H1 (cell line): ENCODE results near the gene WDR64. TPM values are rescaled to one million over a fixed set of nuclear protein-coding genes. Genes with fewer than 3 reads are reported as not detected.

Experiments used
- CTCF ChIA-PET: fragments of 300-600 bp; sonication (Branson Sonifier 250); formaldehyde crosslinking; loops from one replicate; lab custom pipeline; 2021; ENCODE audit not compliant: partially characterized antibody; lab: Charles Lee
- POLR2A ChIA-PET: fragments of 300-600 bp; sonication (Branson Sonifier 250); formaldehyde crosslinking; loops from one replicate; lab custom pipeline; 2021; ENCODE audit warnings: inconsistent platforms; ENCODE audit not compliant: partially characterized antibody; lab: Charles Lee
- DNase-seq, 2 experiments: peaks; one replicate each; pipeline versions ENCODE4 v3.0.0 to v3.0.0-alpha.2; 2010 to 2022; ENCODE audit warnings: low spot score in 2 of 2, low read depth in 1 of 2, mixed read lengths in 1 of 2
- FAIRE-seq: peaks from 2 replicates; lab custom pipeline; 2011; peaks lifted over from hg19 to GRCh38; lab: Jason Lieb, UNC
- H2AFZ ChIP-seq: 2 replicates; pipeline ENCODE4 v1.8.1; 2012; ENCODE audit warnings: low read length, inconsistent platforms
- H2AK5ac ChIP-seq: 2 replicates; pipeline ENCODE4 v1.6.1; 2013; ENCODE audit warnings: low read depth, low read length
- H2BK120ac ChIP-seq: replicated peaks from 2 replicates; pipeline ENCODE3; 2013; ENCODE audit warnings: low read depth, low read length, inconsistent platforms
- H2BK12ac ChIP-seq: 2 replicates; pipeline ENCODE4 v1.6.1; 2013; ENCODE audit warnings: low read depth, low read length
- H2BK15ac ChIP-seq: 2 replicates; pipeline ENCODE4 v1.6.1; 2013; ENCODE audit warnings: low read length
- H2BK20ac ChIP-seq: 2 replicates; pipeline ENCODE4 v1.6.1; 2013; ENCODE audit warnings: low read length
- H2BK5ac ChIP-seq: 2 replicates; pipeline ENCODE4 v1.6.1; 2013; ENCODE audit warnings: low read depth, low read length
- H3K14ac ChIP-seq: 2 replicates; pipeline ENCODE4 v1.6.1; 2013; ENCODE audit warnings: inconsistent platforms; ENCODE audit not compliant: insufficient read length
- H3K18ac ChIP-seq: 2 replicates; pipeline ENCODE4 v1.6.1; 2013; ENCODE audit warnings: low read length; ENCODE audit errors: extremely low read depth
- H3K23ac ChIP-seq: 2 replicates; pipeline ENCODE4 v1.6.1; 2013; ENCODE audit warnings: inconsistent platforms; ENCODE audit not compliant: insufficient read length
- H3K23me2 ChIP-seq: 2 replicates; pipeline ENCODE4 v1.6.1; 2013; ENCODE audit warnings: low read depth, low read length
- H3K27ac ChIP-seq: 2 replicates; pipeline ENCODE4 v1.6.1; 2011; ENCODE audit warnings: low read depth, low read length, inconsistent platforms
- H3K27me3 ChIP-seq, 4 experiments: replicated peaks in 1 of 4; 1 replicate in 1 of 4; 2 replicates in 3 of 4; pipeline versions ENCODE4 v1.6.1 to v1.8.1; 2011 to 2013; ENCODE audit warnings: low read length in 3 of 4, mild to moderate bottlenecking in 3 of 4, inconsistent platforms in 2 of 4, mixed read lengths in 2 of 4, moderate library complexity in 1 of 4; ENCODE audit not compliant: control insufficient read depth in 3 of 4, insufficient read depth in 3 of 4; ENCODE audit errors: extremely low read depth in 1 of 4
- H3K36me3 ChIP-seq, 4 experiments: 2 replicates each; pipeline versions ENCODE4 v1.6.1 to v1.8.1; 2011 to 2013; ENCODE audit warnings: mild to moderate bottlenecking in 4 of 4, low read length in 3 of 4, moderate library complexity in 2 of 4, control low read depth in 1 of 4, inconsistent platforms in 1 of 4; ENCODE audit not compliant: insufficient read depth in 4 of 4, control insufficient read depth in 2 of 4
- H3K4ac ChIP-seq: replicated peaks from 2 replicates; pipeline ENCODE3; 2013; ENCODE audit warnings: low read length, low read depth, mixed read lengths, inconsistent platforms; ENCODE audit not compliant: insufficient read length
- H3K4me1 ChIP-seq, 4 experiments: replicated peaks in 1 of 4; 1 replicate in 1 of 4; 2 replicates in 3 of 4; pipeline versions ENCODE4 v1.6.1 to v1.8.1; 2011 to 2013; ENCODE audit warnings: low read length in 3 of 4, inconsistent platforms in 2 of 4, mixed read lengths in 1 of 4; ENCODE audit not compliant: insufficient read depth in 4 of 4, control insufficient read depth in 3 of 4
- H3K4me2 ChIP-seq, 2 experiments: 2 replicates each; pipeline versions ENCODE4 v1.6.1 to v1.8.1; 2011 to 2013; ENCODE audit warnings: low read depth in 2 of 2, low read length in 2 of 2, control low read depth in 1 of 2, inconsistent platforms in 1 of 2, mild to moderate bottlenecking in 1 of 2; ENCODE audit not compliant: insufficient read depth in 1 of 2
- H3K4me3 ChIP-seq, 4 experiments: fragments of 200-600, 300-600 bp in 1 of 4; sonication (generic), shearing (Covaris generic), sonication (Bioruptor Twin) in 1 of 4; 2 replicates each; pipeline versions ENCODE4 v1.5.1 to v1.8.1; 2011 to 2016; ENCODE audit warnings: low read length in 4 of 4, low read depth in 3 of 4, control low read depth in 2 of 4, inconsistent platforms in 2 of 4, mild to moderate bottlenecking in 2 of 4, mixed read lengths in 1 of 4, moderate library complexity in 1 of 4; ENCODE audit not compliant: insufficient read depth in 2 of 4; ENCODE audit errors: extremely low read depth in 1 of 4
- H3K56ac ChIP-seq: replicated peaks from 2 replicates; pipeline ENCODE3; 2013; ENCODE audit warnings: low read depth, mild to moderate bottlenecking, mixed read lengths, low read length, inconsistent platforms; ENCODE audit not compliant: insufficient read length
- H3K79me1 ChIP-seq: 2 replicates; pipeline ENCODE4 v1.6.1; 2013; ENCODE audit warnings: low read depth, low read length, control low read depth
- H3K79me2 ChIP-seq, 2 experiments: 2 replicates each; pipeline versions ENCODE4 v1.6.1 to v1.8.1; 2012 to 2013; ENCODE audit warnings: low read length in 2 of 2, mild to moderate bottlenecking in 2 of 2, inconsistent platforms in 1 of 2; ENCODE audit not compliant: insufficient read depth in 2 of 2, control insufficient read depth in 1 of 2
- H3K9ac ChIP-seq, 4 experiments: replicated peaks in 1 of 4; 1 replicate in 1 of 4; 2 replicates in 3 of 4; pipeline versions ENCODE4 v1.6.1 to v1.8.1; 2011 to 2013; ENCODE audit warnings: low read depth in 3 of 4, low read length in 3 of 4, control low read depth in 2 of 4, mild to moderate bottlenecking in 2 of 4, moderate library complexity in 2 of 4, inconsistent platforms in 1 of 4; ENCODE audit errors: extremely low read depth in 1 of 4
- H3K9me3 ChIP-seq, 2 experiments: 2 replicates each; pipeline versions ENCODE4 v1.6.1 to v1.8.1; 2012 to 2013; ENCODE audit warnings: mild to moderate bottlenecking in 2 of 2, moderate library complexity in 2 of 2, control low read depth in 1 of 2, inconsistent platforms in 1 of 2, low read depth in 1 of 2, low read length in 1 of 2, mixed read lengths in 1 of 2; ENCODE audit not compliant: insufficient read depth in 2 of 2
- H4K20me1 ChIP-seq, 2 experiments: replicated peaks in 1 of 2; 2 replicates each; pipeline versions ENCODE3 to v1.8.1; 2011 to 2013; ENCODE audit warnings: inconsistent platforms in 2 of 2, low read length in 2 of 2, mild to moderate bottlenecking in 1 of 2; ENCODE audit not compliant: insufficient read depth in 2 of 2, control insufficient read depth in 1 of 2
- H4K5ac ChIP-seq: 2 replicates; pipeline ENCODE4 v1.6.1; 2013; ENCODE audit warnings: low read length, low read depth, mixed read lengths, inconsistent platforms; ENCODE audit not compliant: insufficient read length
- H4K8ac ChIP-seq: 2 replicates; pipeline ENCODE4 v1.8.0; 2013; ENCODE audit warnings: mild to moderate bottlenecking, moderate library complexity, low read length, inconsistent platforms; ENCODE audit not compliant: insufficient read depth; ENCODE audit errors: extremely low read depth
- H4K91ac ChIP-seq: replicated peaks from 2 replicates; pipeline ENCODE3; 2013; ENCODE audit warnings: low read length, mixed read lengths, inconsistent platforms; ENCODE audit not compliant: insufficient read length
- EGR1 ChIP-seq: IDR thresholded peaks from 2 replicates; pipeline ENCODE4 v1.6.1; 2011; ENCODE audit warnings: low read depth, low read length, borderline replicate concordance
- EP300 ChIP-seq, 2 experiments: IDR thresholded peaks; 1 replicate in 1 of 2; 2 replicates in 1 of 2; pipeline ENCODE4 v1.6.1; 2011 to 2012; ENCODE audit warnings: low read depth in 2 of 2, low read length in 2 of 2, mild to moderate bottlenecking in 2 of 2, borderline replicate concordance in 1 of 2, inconsistent platforms in 1 of 2, moderate library complexity in 1 of 2
- EZH2 ChIP-seq: fragments of 200-600 bp; sonication (generic); IDR thresholded peaks from 2 replicates; pipeline ENCODE4 v1.7.1; 2012; ENCODE audit warnings: low read depth, mild to moderate bottlenecking, moderate library complexity, low read length, inconsistent platforms; ENCODE audit not compliant: severe bottlenecking
- HDAC6 ChIP-seq: IDR thresholded peaks from one replicate; pipeline ENCODE4 v1.7.1; 2012; ENCODE audit warnings: low read depth, mild to moderate bottlenecking, inconsistent platforms, low read length, moderate library complexity
- NANOG ChIP-seq: IDR thresholded peaks from 2 replicates; pipeline ENCODE4 v1.6.1; 2011; ENCODE audit warnings: low read length, low read depth, mild to moderate bottlenecking, inconsistent platforms; ENCODE audit not compliant: insufficient read depth, poor library complexity, severe bottlenecking
- SIRT6 ChIP-seq: IDR thresholded peaks from one replicate; pipeline ENCODE4 v1.7.1; 2012; ENCODE audit warnings: low read length, inconsistent platforms
- WGBS, 2 experiments: shearing (Covaris generic) in 1 of 2; methylation state at CpG; one replicate each; pipeline versions ENCODE4 v1.1.6 to v1.1.7; 2013 to 2015; ENCODE audit warnings: low lambda C conversion rate in 2 of 2, mixed read lengths in 2 of 2, inconsistent platforms in 1 of 2, low coverage in 1 of 2, missing lambda C conversion rate in 1 of 2; ENCODE audit not compliant: insufficient replicate concordance in 2 of 2, insufficient coverage in 1 of 2, insufficient read length in 1 of 2; ENCODE audit errors: extremely low coverage in 1 of 2, missing lambda C conversion rate in 1 of 2; 5-methylcytosine and 5-hydroxymethylcytosine counted together
- polyA plus RNA-seq, 7 experiments: library from polyadenylated mRNA; depleted of rRNA in 3 of 7; stranded (reverse) in 5 of 7; unstranded in 2 of 7; fragments of >200 nt in 5 of 7; fragments of 200-250 nt in 2 of 7; gene quantifications; 1 replicate in 5 of 7; 2 replicates in 1 of 7; 4 replicates in 1 of 7; pipeline versions ENCODE4 v1.2.1 to v1.2.3, GENCODE V29; 2011 to 2013; ENCODE audit warnings: missing spikeins in 2 of 7, mixed read lengths in 2 of 7
- total RNA-seq: library from RNA; stranded (reverse); fragmentation: NEBNext Ultra II Directional; extraction: Animal tissue kit (Norgen Biotek cat#: 25700); gene quantifications from 2 replicates; pipeline ENCODE4 v1.2.1, GENCODE V29; 2021

The WDR64 gene
- total and polyA plus RNA-seq, 2 of the 8 experiments (the other 6 are each of a cell fraction or from before 2014, with no cell fraction given), result 0.02 TPM; not detected in 1

- Histone ChIP-seq H3K56ac (no peak overlapping the region), H3K4me1 (no peaks in the 10 kb centered on the region), H3K27ac (no peak overlapping the region), H2BK120ac (no peak overlapping the region), H3K23ac (no peak overlapping the region), H4K91ac (no peak overlapping the region), H3K27me3 (no peaks in the 10 kb centered on the region), H4K8ac (no peak overlapping the region), H3K18ac (no peak overlapping the region), H2AFZ (no peak overlapping the region), H3K9ac (no peak overlapping the region), H3K23me2 (no peaks in the 10 kb centered on the region), H2AK5ac (no peak overlapping the region), H3K4me2 (no peak overlapping the region), H2BK5ac (no peak overlapping the region), H3K4me3 (no peak overlapping the region), H4K5ac (no peak overlapping the region), H3K79me1 (no peaks in the 10 kb centered on the region), H3K79me2 (no peaks in the 10 kb centered on the region), H3K4ac (no peak overlapping the region), H3K14ac (no peak overlapping the region), H3K36me3 (no peaks in the 10 kb centered on the region), H2BK15ac (no peak overlapping the region), H2BK20ac (no peak overlapping the region), H3K9me3 (no peaks in the 10 kb centered on the region), H2BK12ac (no peak overlapping the region), H4K20me1 (no peaks in the 10 kb centered on the region)
- no peak for DNase-seq
- 89% methylated on average over 5 of the region's 5 CpGs; no CpG with 5 or more reads in 1 of the 2 experiments for WGBS, 2 experiments
- CTCF ChIA-PET, result interaction anchor here (0.7 to 4.2 kb wide), 5 partner anchors 10 to 231 kb away, joined by 3 to 22 read pairs (median 4); partner anchors contain the start of gene EXO1
- no peak for FAIRE-seq
- POLR2A ChIA-PET, result no interaction called here
- no peak for TF ChIP-seq EGR1
- TF ChIP-seq NANOG, result no peak
- TF ChIP-seq EZH2, result no peak
- no peak for TF ChIP-seq EP300 (IDR thresholded peaks at IDR 0.05; ENCODE audit: borderline replicate concordance in 1 of 2, low read depth in 2 of 2, low read length in 2 of 2)
- TF ChIP-seq SIRT6, result no peak
- no peak for TF ChIP-seq HDAC6
Observed at GRCh38 chr1:241837416-241837815, 185.3 kb downstream of the WDR64 start.
